ENCODE measurements around the gene GAB1.
"Not testable (repeated sequence)": the region's sequence is repeated elsewhere in the genome, so short reads cannot be mapped to it uniquely, and the experiment has no call there.

GAB1 gene

DNA sequence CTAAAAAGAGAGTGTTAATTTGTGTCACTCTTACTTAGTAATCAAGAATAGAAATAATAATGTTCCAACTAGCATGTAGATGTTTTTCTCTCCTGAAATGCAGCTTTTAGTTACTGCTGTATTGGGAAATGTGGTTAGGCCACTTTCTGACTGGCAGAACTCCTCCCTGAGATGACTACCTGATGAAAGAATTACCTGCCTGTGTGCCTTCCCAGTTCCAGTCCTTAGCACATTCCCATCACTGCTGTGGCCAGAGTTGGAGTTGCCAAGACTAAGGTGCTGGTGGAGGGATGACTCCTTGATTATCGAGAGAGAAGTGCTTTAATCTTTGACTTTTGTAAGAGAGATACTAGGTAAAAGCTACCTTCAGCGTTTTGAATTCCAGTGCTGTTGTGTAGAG is 9.5 kb downstream of the GAB1 start:
- H3K4me3 ChIP-seq (ENCODE audit: low read depth in 1 of 5, low read length in 5 of 5), result no peak overlapping the region
- peaks cover 0 to 16% (median 5%) of the 10 kb centered on the region in 5 donors for H3K4me1 ChIP-seq (ENCODE audit: control insufficient read depth in 5 of 5, insufficient read depth in 5 of 5, low read length in 5 of 5)
- peaks cover 0 to 2% (median 0%) of the 10 kb centered on the region in 5 donors for H3K36me3 ChIP-seq (ENCODE audit: control insufficient read depth in 5 of 5, insufficient read depth in 5 of 5, low read length in 5 of 5)
- H3K27me3 ChIP-seq (ENCODE audit: control insufficient read depth in 5 of 5, insufficient read depth in 4 of 5, low read length in 5 of 5), result no peaks in the 10 kb centered on the region
- no peaks in the 10 kb centered on the region for H3K9me3 ChIP-seq (ENCODE audit: control insufficient read depth in 5 of 5, low read length in 5 of 5)
- H3K27ac ChIP-seq (ENCODE audit: low read depth, low read length), result no peak overlapping the region
- H3K9ac ChIP-seq (ENCODE audit: low read length in 5 of 5), result no peak overlapping the region

- Histone ChIP-seq H3K27ac (ENCODE audit: low read depth, low read length) (no peak overlapping the region), H3K4me3 (ENCODE audit: low read depth in 1 of 5, low read length in 5 of 5) (no peak overlapping the region), H3K9me3 (ENCODE audit: control insufficient read depth in 5 of 5, low read length in 5 of 5) (no peaks in the 10 kb centered on the region), H3K9ac (ENCODE audit: low read length in 5 of 5) (no peak overlapping the region), H3K4me1 (ENCODE audit: control insufficient read depth in 5 of 5, insufficient read depth in 5 of 5, low read length in 5 of 5) (peaks cover 3 to 19% (median 12%) of the 10 kb centered on the region in 5 donors), H3K27me3 (ENCODE audit: control insufficient read depth in 5 of 5, insufficient read depth in 4 of 5, low read length in 5 of 5) (no peaks in the 10 kb centered on the region), H3K36me3 (ENCODE audit: control insufficient read depth in 5 of 5, insufficient read depth in 5 of 5, low read length in 5 of 5) (peaks cover 0 to 2% (median 0%) of the 10 kb centered on the region in 5 donors)
These were observed 10.9 kb downstream of the GAB1 start for GRCh38 chr4:143347484-143348111.

DNA sequence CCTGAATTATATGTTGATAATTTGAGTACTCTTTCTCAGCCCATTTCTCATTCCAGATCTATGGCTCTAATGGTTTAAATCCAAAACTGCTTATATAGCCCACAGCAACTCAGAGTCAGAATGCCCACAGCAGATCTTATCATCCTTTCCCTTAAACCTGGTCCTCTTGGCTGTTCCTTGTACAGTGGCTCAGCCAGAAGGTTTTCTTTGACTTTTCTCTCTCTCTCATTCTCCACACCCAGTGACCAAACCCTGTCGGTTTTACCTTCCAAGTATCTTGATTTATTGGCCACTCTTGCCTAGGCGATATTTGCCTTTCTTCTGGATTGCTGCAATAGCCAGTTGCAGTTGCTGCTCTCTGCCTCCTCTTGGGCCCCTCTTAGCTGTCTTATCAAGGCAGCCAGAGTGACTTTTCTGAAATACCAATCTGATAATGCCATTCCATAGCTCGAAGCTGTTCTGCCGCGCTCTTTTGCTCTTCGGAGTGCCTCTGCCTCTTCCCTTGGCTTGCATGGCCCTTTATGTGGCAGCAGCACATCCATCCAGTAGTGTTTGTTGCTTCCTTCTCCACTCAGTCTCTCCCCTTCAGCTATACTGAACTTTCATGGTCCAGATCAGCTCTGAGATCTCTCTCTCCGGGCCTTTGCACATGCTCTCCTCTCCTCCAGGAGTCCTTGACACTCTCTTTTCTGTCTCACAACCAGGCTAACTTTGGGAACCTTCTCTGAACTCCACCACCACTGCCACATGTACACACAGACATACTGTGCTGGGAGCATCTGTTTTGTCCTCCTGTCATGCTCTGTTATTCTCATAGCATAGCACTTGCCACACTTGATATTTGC is 11.8 kb downstream of the GAB1 start:
- Histone ChIP-seq H3K36me3 (ENCODE audit: control insufficient read depth in 5 of 5, insufficient read depth in 5 of 5, low read length in 5 of 5) (peaks cover 0 to 2% (median 0%) of the 10 kb centered on the region in 5 donors), H3K9me3 (ENCODE audit: control insufficient read depth in 5 of 5, low read length in 5 of 5) (no peaks in the 10 kb centered on the region), H3K27me3 (ENCODE audit: control insufficient read depth in 5 of 5, insufficient read depth in 4 of 5, low read length in 5 of 5) (no peaks in the 10 kb centered on the region), H3K9ac (ENCODE audit: low read length in 5 of 5) (no peak overlapping the region), H3K27ac (ENCODE audit: low read depth, low read length) (no peak overlapping the region), H3K4me3 (ENCODE audit: low read depth in 1 of 5, low read length in 5 of 5) (no peak overlapping the region), H3K4me1 (ENCODE audit: control insufficient read depth in 5 of 5, insufficient read depth in 5 of 5, low read length in 5 of 5) (peaks cover 3 to 19% (median 12%) of the 10 kb centered on the region in 5 donors)

GRCh38 chr4:143349858-143350527 is 13.3 kb downstream of the GAB1 start:
- H3K4me3 ChIP-seq (ENCODE audit: low read depth in 1 of 5, low read length in 5 of 5); H3K9me3 ChIP-seq (ENCODE audit: control insufficient read depth in 5 of 5, low read length in 5 of 5); H3K27ac ChIP-seq (ENCODE audit: low read depth, low read length); H3K36me3 ChIP-seq (ENCODE audit: control insufficient read depth in 5 of 5, insufficient read depth in 5 of 5, low read length in 5 of 5); H3K9ac ChIP-seq (ENCODE audit: low read length in 5 of 5); H3K27me3 ChIP-seq (ENCODE audit: control insufficient read depth in 5 of 5, insufficient read depth in 4 of 5, low read length in 5 of 5): not testable (repeated sequence)
- peaks cover 3 to 13% (median 11%) of the 10 kb centered on the region in 5 donors for H3K4me1 ChIP-seq (ENCODE audit: control insufficient read depth in 5 of 5, insufficient read depth in 5 of 5, low read length in 5 of 5)

GRCh38 chr4:143351149-143351691 is 14.5 kb downstream of the GAB1 start:
- Histone ChIP-seq H3K4me1 (ENCODE audit: control insufficient read depth in 5 of 5, insufficient read depth in 5 of 5, low read length in 5 of 5) (peaks cover 3 to 25% (median 21%) of the 10 kb centered on the region in 5 donors), H3K9me3 (ENCODE audit: control insufficient read depth in 5 of 5, low read length in 5 of 5) (no peaks in the 10 kb centered on the region), H3K27me3 (ENCODE audit: control insufficient read depth in 5 of 5, insufficient read depth in 4 of 5, low read length in 5 of 5) (no peaks in the 10 kb centered on the region), H3K36me3 (ENCODE audit: control insufficient read depth in 5 of 5, insufficient read depth in 5 of 5, low read length in 5 of 5) (peaks cover 0 to 2% (median 0%) of the 10 kb centered on the region in 5 donors), H3K9ac (ENCODE audit: low read length in 5 of 5) (no peak overlapping the region), H3K4me3 (ENCODE audit: low read depth in 1 of 5, low read length in 5 of 5) (no peak overlapping the region), H3K27ac (ENCODE audit: low read depth, low read length) (no peak overlapping the region)

GRCh38 chr4:143351774-143352451 is 15.2 kb downstream of the GAB1 start:
- no peak overlapping the region for H3K27ac ChIP-seq (ENCODE audit: low read depth, low read length)
- H3K4me3 ChIP-seq (ENCODE audit: low read depth in 1 of 5, low read length in 5 of 5), result no peak overlapping the region
- no peak overlapping the region for H3K9ac ChIP-seq (ENCODE audit: low read length in 5 of 5)
- peaks cover 0 to 2% (median 0%) of the 10 kb centered on the region in 5 donors for H3K36me3 ChIP-seq (ENCODE audit: control insufficient read depth in 5 of 5, insufficient read depth in 5 of 5, low read length in 5 of 5)
- no peaks in the 10 kb centered on the region for H3K9me3 ChIP-seq (ENCODE audit: control insufficient read depth in 5 of 5, low read length in 5 of 5)
- no peaks in the 10 kb centered on the region for H3K27me3 ChIP-seq (ENCODE audit: control insufficient read depth in 5 of 5, insufficient read depth in 4 of 5, low read length in 5 of 5)
- peaks cover 3 to 29% (median 21%) of the 10 kb centered on the region in 5 donors for H3K4me1 ChIP-seq (ENCODE audit: control insufficient read depth in 5 of 5, insufficient read depth in 5 of 5, low read length in 5 of 5)

DNA sequence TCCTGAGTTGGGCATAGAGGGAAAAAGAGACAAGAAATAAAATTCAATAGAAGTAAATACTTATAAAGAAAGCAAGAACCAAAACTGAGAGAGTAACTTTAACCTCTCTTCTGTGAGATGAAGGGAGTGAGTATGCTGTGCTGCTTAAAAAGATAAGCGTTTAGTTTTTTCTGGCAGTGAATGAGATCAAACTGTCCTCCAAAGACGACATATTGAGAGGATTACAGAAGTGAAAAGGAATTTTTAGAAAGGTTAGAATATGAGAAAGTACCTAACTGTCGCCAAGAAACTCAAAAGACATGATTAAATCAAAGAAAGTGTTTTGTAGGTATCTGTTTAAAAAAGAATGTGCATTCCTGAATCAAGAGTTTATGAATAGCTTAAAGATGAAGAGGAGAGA is 16.0 kb downstream of the GAB1 start:
- peaks cover 0 to under 1% (median 0%) of the 10 kb centered on the region in 5 donors for H3K36me3 ChIP-seq (ENCODE audit: control insufficient read depth in 5 of 5, insufficient read depth in 5 of 5, low read length in 5 of 5)
- H3K9me3 ChIP-seq (ENCODE audit: control insufficient read depth in 5 of 5, low read length in 5 of 5), result no peaks in the 10 kb centered on the region
- H3K27me3 ChIP-seq (ENCODE audit: control insufficient read depth in 5 of 5, insufficient read depth in 4 of 5, low read length in 5 of 5), result no peaks in the 10 kb centered on the region
- H3K27ac ChIP-seq (ENCODE audit: low read depth, low read length), result no peak overlapping the region
- H3K4me1 ChIP-seq (ENCODE audit: control insufficient read depth in 5 of 5, insufficient read depth in 5 of 5, low read length in 5 of 5), result peaks cover 3 to 29% (median 21%) of the 10 kb centered on the region in 5 donors
- H3K9ac ChIP-seq (ENCODE audit: low read length in 5 of 5), result no peak overlapping the region
- H3K4me3 ChIP-seq (ENCODE audit: low read depth in 1 of 5, low read length in 5 of 5), result no peak overlapping the region

DNA sequence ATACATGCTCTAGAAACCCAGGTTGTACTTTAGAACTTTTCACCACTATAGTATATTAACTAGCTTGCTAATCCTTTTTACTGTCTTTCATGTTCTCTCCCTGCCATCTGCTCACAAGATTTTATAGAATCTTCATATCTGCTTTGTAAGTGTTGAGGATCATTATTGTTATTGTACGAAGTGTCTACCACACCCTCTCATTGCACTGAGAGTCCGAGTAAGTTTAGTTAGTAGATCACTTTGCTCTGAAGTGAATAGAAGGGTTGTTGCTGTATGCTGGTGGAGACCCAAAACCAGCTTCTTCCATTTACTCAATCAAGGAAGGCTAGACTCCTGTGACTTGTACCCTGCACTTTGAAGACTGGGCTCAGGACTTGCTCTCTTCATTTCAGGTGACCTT is 17.1 kb downstream of the GAB1 start:
- Histone ChIP-seq H3K36me3 (ENCODE audit: control insufficient read depth in 5 of 5, insufficient read depth in 5 of 5, low read length in 5 of 5) (no peaks in the 10 kb centered on the region), H3K4me1 (ENCODE audit: control insufficient read depth in 5 of 5, insufficient read depth in 5 of 5, low read length in 5 of 5) (peaks cover 3 to 31% (median 24%) of the 10 kb centered on the region in 5 donors), H3K9ac (ENCODE audit: low read length in 5 of 5) (no peak overlapping the region), H3K27ac (ENCODE audit: low read depth, low read length) (no peak overlapping the region), H3K9me3 (ENCODE audit: control insufficient read depth in 5 of 5, low read length in 5 of 5) (no peaks in the 10 kb centered on the region), H3K27me3 (ENCODE audit: control insufficient read depth in 5 of 5, insufficient read depth in 4 of 5, low read length in 5 of 5) (no peaks in the 10 kb centered on the region), H3K4me3 (ENCODE audit: low read depth in 1 of 5, low read length in 5 of 5) (no peak overlapping the region)

DNA sequence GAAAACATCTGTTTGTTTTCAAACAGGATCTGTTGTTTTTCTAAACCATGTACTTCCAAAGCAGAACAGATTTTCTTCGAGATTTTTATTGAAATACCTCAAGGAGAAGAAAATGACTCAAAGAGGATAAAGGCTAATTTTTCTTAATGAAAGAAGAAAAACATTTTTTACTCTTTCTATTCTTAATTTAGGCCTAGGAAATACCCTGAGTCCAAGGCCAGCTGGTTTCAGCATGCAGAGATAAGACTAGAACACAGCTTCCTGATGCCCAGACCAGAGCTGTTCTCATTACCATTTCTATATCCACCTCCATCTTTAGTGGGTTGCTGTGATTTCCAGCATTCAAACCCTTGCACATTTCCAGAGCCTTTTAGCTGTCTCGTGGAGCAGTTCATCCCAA is 18.3 kb downstream of the GAB1 start:
- no peaks in the 10 kb centered on the region for H3K27me3 ChIP-seq (ENCODE audit: control insufficient read depth in 5 of 5, insufficient read depth in 4 of 5, low read length in 5 of 5)
- no peak overlapping the region for H3K9ac ChIP-seq (ENCODE audit: low read length in 5 of 5)
- H3K4me1 ChIP-seq (ENCODE audit: control insufficient read depth in 5 of 5, insufficient read depth in 5 of 5, low read length in 5 of 5), result peaks cover 3 to 43% (median 36%) of the 10 kb centered on the region in 5 donors
- H3K36me3 ChIP-seq (ENCODE audit: control insufficient read depth in 5 of 5, insufficient read depth in 5 of 5, low read length in 5 of 5), result no peaks in the 10 kb centered on the region
- H3K27ac ChIP-seq (ENCODE audit: low read depth, low read length), result no peak overlapping the region
- no peak overlapping the region for H3K4me3 ChIP-seq (ENCODE audit: low read depth in 1 of 5, low read length in 5 of 5)
- H3K9me3 ChIP-seq (ENCODE audit: control insufficient read depth in 5 of 5, low read length in 5 of 5), result no peaks in the 10 kb centered on the region
